ENCODE measurements around the gene ICA1. TPM values are rescaled to one million over a fixed set of nuclear protein-coding genes. Genes with fewer than 3 reads are reported as not detected.
A peak's percentile ranks its signal among the peaks of the same experiment; 100 is the strongest.

ICA1 gene
- total RNA-seq, 1 donor from 2014 or later, result 44.3 TPM

DNA sequence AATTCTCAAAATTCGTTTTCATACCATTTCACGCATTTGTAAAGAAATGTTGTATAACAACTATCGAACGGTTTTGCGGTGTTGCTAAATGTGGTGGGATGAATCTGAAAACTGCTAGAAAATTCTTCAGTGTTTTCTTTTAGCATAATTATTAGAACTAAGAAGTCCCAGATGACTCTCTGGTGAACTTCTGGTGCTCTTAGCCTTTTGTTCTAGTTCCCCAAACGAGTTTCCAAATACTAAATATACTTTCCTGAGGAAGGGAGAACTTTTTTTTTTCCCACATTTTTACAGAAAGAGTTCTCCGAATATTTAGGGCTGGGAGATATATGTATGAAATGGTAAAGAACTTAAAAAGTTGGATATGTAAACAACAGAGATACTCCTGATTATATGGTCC lies 82.5 kb downstream of the ICA1 start:
- DNase-seq (ENCODE audit: missing footprints), result no peak
- no peak for ATAC-seq
- intact Hi-C loops (cut with DNase I), result no loop called here

DNA sequence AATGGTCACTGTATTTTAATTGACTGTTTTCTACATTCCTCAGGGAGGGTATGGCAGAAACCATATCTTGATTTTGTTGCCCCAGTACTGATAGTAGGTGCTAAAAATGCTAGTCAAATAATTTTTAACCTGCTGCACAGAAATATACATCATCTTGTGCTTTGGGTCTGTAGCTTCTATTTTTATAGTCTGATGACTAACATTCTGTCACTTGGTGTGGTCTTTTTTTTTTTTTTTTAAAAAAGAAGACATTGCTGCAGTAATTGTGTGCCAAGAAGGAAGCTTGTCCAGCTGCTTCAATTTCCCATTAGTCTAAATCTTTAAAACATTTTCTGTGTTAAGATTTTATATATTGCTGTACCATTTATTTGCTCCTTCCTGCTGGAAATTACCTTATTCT lies 83.6 kb downstream of the ICA1 start:
- intact Hi-C loops (cut with DNase I), result no loop called here
- ATAC-seq (no peak), DNase-seq (ENCODE audit: missing footprints) (no peak)

DNA sequence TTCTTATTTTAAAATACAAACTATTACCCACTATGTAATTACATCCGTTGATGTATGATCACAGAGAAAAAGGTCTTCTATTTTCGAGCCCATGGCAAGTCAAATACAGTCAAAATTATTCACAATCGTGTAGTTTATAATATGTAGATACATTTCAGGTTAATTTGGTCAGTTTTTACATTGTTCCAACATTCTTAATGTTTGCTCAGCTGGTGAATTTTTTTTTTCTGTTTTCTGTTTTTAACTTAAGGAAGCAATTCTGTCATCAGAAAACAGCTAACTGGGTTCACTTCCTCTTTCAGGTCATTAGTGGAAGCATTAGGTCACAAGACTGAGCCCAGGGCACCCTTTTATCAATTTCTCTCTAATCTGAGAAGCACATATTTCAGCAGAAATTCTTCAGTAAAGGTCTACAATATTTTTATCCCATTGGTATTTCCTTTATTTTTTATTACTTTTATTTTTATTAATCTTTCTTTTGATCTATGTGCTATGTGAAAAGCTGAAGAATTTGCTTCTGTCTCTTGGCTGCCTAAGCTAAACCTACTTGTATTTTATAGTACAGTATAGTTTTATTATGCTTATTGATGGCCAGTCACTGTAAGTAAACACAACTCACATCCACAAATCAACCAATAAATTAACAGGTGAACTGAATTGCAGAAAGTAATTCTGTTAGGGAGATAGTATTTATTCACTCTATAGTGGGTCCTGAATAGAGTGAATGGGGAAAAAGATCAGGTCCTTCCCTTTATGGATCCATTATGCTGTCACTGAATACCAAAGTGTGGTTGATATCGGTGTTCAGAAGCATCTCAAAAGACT lies 84.6 kb downstream of the ICA1 start:
- intact Hi-C loops (cut with DNase I), result no loop called here
- no peak for DNase-seq (ENCODE audit: missing footprints)
- no peak for ATAC-seq

DNA sequence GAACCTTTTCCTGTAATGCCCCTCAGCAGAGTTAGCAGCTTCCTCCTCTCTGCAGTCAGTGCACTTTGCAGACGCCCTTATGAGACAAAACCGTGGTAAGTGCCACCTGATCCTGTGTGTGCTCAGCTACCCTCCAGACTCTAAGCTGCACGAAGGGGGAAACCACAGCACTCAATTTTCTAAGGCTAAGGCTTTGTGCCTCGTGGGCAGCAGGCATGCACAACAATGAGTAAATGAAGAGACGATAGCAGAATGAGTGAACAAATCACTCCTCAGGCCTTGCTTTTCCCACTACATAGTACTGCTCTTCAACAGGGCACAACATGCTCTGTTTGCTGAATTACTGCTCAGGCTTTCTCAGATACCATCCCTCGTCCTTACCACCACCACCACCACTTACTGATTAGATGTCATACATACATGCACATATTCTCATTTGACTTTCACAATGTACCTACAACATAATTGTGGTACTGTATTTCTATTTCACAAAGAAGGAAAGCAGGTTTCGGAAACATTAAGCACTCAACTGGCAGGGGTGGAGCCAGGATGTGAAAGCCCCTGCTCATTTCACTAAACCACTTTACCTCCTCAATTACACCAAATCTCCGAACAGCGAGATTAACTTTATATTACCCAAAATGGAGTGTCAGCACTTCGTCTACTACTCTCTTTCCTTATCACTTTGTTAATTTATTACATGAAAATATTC lies 85.4 kb downstream of the ICA1 start:
- intact Hi-C loops (cut with DNase I), result no loop called here
- ATAC-seq (peak; percentile 26), DNase-seq (ENCODE audit: missing footprints) (no peak)

DNA sequence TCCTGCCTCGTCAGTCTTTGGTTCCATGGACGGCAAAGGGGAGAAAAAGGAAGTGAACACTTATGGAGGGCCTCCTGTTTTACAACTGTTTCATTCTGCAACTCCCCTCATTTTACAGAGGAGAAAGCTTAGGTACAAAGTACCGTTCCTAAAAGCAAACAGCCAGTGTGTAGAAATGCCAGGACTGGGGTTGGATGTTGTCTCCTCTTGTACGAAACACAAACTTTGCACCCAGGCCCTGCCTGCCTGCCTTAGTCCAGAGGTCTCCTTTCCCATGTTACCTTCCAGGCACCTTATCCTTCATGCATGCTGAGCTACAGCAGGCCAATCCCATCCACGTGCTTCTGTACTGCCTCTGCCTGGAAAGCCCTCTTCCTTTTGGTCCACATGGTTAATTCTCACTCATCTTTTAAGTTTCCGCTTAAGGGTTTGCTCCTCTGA lies 86.0 kb downstream of the ICA1 start:
- DNase-seq (ENCODE audit: missing footprints), result no peak
- intact Hi-C loops (cut with DNase I), result no loop called here
- no peak for ATAC-seq

DNA sequence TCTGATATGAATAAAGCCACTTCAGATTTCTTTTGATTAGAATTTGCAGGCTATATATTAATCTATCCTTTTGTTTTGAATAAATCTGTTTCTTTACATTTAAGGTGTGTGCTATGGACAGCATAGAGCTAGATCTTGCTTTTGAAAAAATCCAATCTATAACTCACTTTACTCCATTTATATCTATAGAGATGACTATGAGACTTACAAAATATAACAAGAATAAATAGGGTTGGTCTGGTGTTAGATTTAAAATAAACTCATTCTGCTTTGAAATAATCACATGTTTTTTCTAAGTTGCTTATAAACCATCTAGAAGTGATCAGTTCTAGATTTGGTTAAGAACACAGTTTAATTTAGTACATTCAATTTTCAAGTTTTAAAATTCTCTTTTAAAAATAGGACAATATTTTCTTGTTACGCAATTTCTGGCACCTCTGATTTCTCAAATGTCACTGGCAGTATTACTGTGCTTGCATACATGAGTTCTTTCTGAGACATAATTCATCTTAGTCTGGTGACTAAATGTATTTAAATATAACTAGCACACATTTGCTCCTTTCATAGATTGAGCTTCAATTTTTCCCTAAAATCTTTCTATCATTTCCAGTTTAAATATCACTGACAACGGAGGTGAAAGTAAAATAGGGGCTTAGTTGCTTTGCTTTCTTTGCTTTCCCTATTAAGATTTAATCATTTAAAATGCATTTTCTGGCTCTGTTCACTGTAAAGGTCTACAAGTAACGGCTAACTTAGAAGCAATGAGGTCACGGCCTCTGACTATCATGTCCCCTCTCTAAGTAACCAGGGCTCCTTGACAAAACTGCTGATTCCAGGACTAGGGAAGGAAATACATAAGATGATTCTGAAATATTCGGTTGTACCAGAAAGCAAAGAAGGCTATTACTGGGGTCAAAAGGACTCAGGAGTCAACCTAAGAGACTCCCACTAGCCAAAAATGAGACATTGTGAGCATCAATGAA lies 89.3 kb downstream of the ICA1 start:
- intact Hi-C loops (cut with DNase I), result no loop called here
- no peak for DNase-seq (ENCODE audit: missing footprints)
- ATAC-seq, result no peak

DNA sequence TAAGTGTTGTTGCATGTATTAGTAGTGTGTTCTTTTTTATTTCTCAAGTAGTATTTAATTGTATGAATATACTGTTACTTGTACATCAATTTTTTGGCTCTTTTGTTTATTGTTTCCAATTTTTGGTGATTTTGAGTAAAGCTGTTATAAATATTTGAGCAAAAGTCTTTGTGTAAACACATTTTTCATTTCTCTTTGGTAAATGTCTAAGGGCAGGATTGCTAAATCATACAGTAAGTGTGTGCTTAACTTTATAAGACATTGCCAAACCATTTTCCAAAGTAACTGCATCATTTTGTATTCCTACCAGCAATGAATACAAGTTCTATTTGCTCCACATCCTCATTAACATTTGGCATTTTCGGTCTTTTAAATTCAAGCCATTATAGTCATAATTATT lies 92.8 kb downstream of the ICA1 start:
- no peak for ATAC-seq
- intact Hi-C loops (cut with DNase I), result no loop called here
- no peak for DNase-seq (ENCODE audit: missing footprints)

DNA sequence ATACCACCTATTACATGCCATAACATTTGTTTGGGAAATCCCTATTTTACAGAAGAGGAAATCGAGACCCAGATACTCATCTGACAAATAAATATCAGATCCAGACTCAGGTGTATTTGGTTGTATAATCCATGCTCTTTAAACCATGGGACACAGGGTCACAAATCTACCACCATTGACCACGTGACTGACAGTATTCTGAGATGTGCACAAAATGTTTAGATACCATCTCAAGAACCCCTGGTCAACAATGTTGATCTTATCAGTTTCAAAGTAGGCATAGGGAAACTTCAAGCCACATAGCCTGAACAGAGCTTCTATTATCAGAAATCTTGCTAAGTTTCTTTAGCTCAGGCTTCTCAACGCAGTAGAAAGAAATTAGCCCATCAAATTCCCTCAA lies 93.6 kb downstream of the ICA1 start:
- intact Hi-C loops (cut with DNase I), result no loop called here
- ATAC-seq (no peak), DNase-seq (ENCODE audit: missing footprints) (no peak)

DNA sequence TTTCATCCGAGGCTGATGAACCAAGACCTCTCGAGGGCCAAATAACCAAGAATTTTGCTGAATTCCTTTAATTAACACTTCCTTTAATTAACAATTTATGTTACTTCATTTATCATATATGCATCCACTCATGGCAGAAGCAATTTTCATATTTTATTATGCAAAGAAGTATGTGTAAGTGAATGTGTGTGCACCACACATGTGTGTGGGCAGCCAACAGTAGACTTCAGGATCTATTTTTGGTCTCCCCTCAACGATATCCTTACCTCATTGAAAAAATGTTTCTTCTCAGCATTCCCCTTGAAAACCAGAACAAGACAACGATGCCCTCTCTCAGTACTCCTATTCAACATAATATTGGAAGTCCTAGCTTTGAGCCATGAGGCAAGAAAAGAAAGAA lies 96.8 kb downstream of the ICA1 start:
- ATAC-seq (no peak), DNase-seq (ENCODE audit: missing footprints) (no peak)
- intact Hi-C loops (cut with DNase I), result no loop called here

DNA sequence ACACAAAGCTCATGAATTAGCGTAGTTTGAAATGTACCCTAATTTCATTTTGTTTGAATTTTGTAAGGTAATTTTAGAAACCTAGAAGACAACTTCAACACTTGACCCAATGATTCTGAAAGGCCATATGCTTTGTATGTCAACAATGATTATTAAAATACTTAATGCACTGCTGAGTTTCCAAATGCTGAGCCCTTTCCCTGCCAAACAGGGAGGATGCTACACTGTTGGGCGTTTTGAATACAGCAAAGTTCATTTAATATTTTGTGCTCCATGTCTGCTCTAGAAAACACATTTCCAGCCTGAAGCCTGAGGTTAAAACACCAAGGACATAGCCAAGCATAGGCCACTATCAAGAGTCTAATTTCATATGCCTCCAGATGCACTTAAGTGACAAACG lies 99.8 kb downstream of the ICA1 start:
- intact Hi-C loops (cut with DNase I), result no loop called here
- ATAC-seq (no peak), DNase-seq (ENCODE audit: missing footprints) (no peak)

DNA sequence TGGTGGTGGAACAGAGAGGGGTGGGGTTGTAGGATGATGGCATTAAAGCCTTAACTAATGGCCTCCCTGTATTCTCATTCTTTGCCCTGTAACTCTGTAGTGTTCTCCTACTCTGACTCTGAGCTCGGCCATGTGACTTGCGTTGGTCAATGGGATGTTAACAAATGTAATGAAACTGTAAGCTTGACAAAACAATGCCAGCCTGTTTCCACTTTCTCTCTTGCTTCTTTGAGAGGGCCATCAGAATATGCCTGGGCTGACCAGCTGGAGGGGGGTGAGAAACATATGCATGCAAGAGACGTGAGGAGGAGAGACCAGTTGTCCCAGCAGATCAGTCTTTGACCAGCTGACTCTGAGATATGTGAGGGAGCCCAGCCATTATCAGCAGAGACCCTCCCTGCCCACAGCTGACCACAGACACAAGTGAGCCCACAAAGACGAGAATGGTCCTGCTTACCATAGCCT lies 100.6 kb downstream of the ICA1 start:
- intact Hi-C loops (cut with DNase I), result no loop called here
- DNase-seq (ENCODE audit: missing footprints), result no peak
- no peak for ATAC-seq

DNA sequence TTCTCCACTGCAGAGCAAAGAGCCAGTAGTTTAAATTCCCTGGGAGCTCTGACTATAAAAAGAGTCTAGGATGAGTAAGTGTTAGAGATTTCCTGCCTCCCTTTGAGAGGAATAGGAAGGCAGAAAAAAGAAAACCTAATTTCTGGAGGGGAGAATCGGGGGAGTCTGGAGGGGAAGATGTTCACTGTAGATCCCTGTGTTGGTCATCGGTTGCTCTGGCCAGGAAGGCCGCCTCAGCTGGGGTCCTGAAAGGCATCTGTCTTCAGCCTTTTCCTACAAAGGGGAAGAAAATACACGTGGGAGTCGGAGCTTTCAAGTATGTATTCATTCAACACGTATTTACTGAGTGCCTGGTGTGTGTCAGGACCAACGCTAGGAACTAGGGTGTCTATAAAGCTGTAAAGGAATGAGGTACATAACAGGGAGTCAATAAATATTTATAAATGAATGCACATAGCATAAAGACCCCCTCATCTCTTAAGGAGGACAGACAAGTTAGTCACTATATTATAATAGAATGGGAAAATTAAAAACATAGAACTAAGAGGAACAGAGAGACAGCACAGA lies 101.1 kb downstream of the ICA1 start:
- ATAC-seq, result no peak
- DNase-seq (ENCODE audit: missing footprints), result no peak
- intact Hi-C loops (cut with DNase I), result no loop called here

DNA sequence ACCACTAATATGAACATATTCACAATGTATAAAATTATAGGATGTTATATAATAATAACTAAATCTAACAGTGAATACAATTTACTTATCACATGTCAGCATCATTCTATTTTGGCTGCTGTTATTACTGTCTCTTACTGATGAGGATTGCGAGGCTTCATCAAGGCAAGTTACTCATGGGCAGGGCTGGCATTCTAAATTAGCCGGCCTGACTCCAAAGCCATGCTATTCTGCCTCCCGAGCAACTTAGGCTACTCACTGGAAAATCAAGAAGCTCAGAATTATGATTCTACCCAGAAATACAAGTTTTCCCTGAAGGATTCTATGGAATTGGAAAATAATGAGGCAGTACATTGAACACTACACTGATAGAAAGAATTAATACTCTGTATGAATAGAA lies 101.7 kb downstream of the ICA1 start:
- intact Hi-C loops (cut with DNase I), result no loop called here
- ATAC-seq, result no peak
- DNase-seq (ENCODE audit: missing footprints), result no peak

DNA sequence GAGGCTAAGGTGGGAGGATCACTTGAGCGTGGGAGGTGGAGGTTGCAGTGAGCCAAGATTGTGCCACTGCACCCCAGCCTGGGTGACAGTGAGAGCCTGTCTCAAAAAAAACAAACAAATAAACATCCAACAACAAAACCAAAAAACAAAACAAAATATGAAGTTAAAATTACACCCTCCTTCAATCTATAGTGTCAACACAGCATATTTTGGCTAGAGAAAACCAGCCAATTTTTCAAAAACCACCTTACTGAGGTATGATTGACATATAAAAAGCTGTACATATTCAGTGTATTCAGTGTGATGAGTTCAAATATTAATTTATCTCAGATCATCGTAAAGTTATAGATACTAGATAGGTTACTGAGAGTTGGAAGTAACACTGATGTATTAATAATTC lies 102.4 kb downstream of the ICA1 start:
- no peak for ATAC-seq
- intact Hi-C loops (cut with DNase I), result no loop called here

DNA sequence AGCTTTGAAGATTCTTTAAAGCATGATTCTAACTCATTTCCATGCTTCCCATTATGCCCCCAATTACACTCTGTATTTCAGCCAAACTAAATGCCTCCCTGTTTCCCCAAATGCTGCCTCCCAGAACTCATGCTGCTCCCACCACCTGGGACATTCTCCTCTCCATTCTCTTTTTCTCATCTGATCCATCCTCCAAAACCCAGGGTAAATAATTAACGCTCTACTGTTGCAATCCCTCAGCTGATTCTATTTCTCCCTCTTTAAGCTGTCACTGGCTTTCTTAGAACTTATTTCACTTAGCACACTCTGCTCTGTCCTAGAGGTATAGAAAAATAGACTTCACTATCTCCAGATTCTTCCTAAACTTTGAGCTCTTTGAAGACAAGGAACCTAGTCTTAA lies 104.7 kb downstream of the ICA1 start:
- intact Hi-C loops (cut with DNase I), result no loop called here
- no peak for DNase-seq (ENCODE audit: missing footprints)
- ATAC-seq, result no peak

More for the DNA sequence above, 102.4 kb downstream of the ICA1 start:
- no peak for DNase-seq (ENCODE audit: missing footprints)

DNA sequence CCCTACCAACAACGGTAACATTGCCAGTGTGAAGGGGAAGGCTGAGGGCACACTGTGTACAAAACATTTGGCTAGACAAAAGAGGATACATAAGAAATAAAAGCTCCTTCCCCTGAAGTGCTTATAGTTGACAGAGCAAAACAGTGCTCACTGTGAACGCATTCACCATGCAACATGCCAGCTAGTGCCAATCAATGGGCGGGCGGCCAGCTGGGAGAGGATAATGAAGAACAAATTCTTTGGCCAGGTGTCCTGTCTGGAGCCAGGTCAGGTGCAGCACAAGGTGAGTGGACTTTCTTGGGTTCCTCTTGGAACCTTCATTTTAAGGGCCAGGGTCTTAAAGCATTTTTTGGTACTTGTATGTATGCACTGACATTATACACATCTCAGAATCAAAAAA lies 106.1 kb downstream of the ICA1 start:
- ATAC-seq, result no peak
- intact Hi-C loops (cut with DNase I), result no loop called here
- DNase-seq (ENCODE audit: missing footprints), result peak; percentile 68

DNA sequence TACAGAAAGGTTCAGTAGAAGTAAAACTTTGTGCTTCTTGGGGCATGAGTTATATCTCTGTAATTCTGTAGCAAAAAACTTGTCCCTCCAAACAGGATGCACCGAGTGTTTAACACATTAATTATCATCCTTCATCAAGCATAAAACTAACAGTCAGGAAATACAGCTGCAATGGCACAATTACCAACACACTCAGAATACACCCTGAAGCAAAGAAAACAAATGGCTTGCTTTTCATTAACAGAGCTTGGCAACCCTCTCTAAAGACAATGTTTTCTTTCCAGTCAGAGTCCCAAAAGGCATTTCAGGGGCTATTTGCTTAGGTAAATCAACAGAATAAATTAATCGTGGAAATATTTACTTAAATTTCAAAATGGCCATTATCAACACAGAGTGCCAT lies 107.7 kb downstream of the ICA1 start:
- DNase-seq (ENCODE audit: missing footprints), result no peak
- no peak for ATAC-seq
- intact Hi-C loops (cut with DNase I), result no loop called here

DNA sequence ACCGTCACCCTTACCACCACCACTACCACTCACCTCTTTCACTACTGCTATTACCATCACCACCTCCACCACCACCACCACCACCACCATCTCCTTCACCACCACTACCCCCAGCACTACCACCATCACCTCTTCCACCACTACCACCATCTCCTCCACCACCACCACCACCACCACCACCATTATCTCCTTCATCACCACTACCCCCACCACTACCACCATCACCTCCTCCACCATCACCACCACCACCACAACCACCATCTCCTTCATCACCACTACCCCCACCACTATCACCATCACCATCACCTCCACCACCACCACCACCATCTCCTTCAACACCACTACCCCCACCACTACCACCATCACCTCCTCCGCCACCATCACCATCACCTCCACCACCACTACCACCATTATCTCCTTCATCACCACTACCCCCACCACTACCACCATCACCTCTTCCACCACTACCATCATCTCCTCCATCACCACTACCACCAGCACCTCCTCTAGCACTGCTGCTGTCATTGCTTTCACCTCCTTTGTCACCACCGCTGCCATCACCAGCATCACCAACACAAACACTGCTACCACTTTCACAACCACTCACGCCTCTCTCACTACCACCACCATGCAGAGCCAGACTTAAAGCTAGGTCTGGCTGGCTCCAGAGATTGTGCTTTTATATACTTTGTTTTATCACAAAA lies 109.3 kb downstream of the ICA1 start:
- DNase-seq (ENCODE audit: missing footprints) (no peak), ATAC-seq (peak; percentile 37)
- intact Hi-C loops (cut with DNase I), result no loop called here
